ENCODE results near the gene DCAF7. TPM values are rescaled to one million over a fixed set of nuclear protein-coding genes. Genes with fewer than 3 reads are reported as not detected.

DCAF7 gene
- total and polyA plus RNA-seq, 2 of the 4 experiments (the other 2 are of a cell fraction): 40.9 to 52.8 TPM

- no peak overlapping the region for H3K4me3 ChIP-seq (ENCODE audit: insufficient read depth, low read depth, low read length)
- no peak overlapping the region for H3K27ac ChIP-seq (ENCODE audit: insufficient read depth, low read length)
- TF ChIP-seq FOS (IDR thresholded peaks at IDR 0.05; ENCODE audit: low read depth, low read length) (no peak), RFX5 (IDR thresholded peaks at IDR 0.05; ENCODE audit: low read depth, low read length) (no peak), MAZ (IDR thresholded peaks at IDR 0.05; ENCODE audit: borderline replicate concordance, low read depth, low read length) (no peak), CEBPB (IDR thresholded peaks at IDR 0.05; ENCODE audit: low read depth, low read length) (no peak), CHD1 (IDR thresholded peaks at IDR 0.05; ENCODE audit: low read depth, low read length) (no peak), RCOR1 (IDR thresholded peaks at IDR 0.05; ENCODE audit: insufficient replicate concordance, low read length) (no peak), MXI1 (IDR thresholded peaks at IDR 0.05; ENCODE audit: borderline replicate concordance, low read depth, low read length) (no peak), SMC3 (IDR thresholded peaks at IDR 0.05; ENCODE audit: low read depth, low read length) (no peak), ELK1 (IDR thresholded peaks at IDR 0.05; ENCODE audit: borderline replicate concordance, low read depth, low read length) (no peak), RAD21 (IDR thresholded peaks at IDR 0.05; ENCODE audit: low read length) (no peak), BHLHE40 (IDR thresholded peaks at IDR 0.05; ENCODE audit: low read depth, low read length) (no peak), MAFK (IDR thresholded peaks at IDR 0.05; ENCODE audit: low read depth, low read length) (no peak), USF2 (IDR thresholded peaks at IDR 0.05; ENCODE audit: low read depth, low read length) (no peak)
- no peak overlapping the region for H2BK5ac ChIP-seq (ENCODE audit: low read depth, low read length, poor library complexity, severe bottlenecking)
- no peaks in the 10 kb centered on the region for H3K4me1 ChIP-seq (ENCODE audit: control insufficient read depth, insufficient read depth, low read length)
- no peak overlapping the region for H3K14ac ChIP-seq (replicated peaks; ENCODE audit: low read depth, low read length)
- no peaks in the 10 kb centered on the region; the same call in 1 of the 2 replicates for H4K20me1 ChIP-seq (ENCODE audit: insufficient read depth, low read length)
- no peak overlapping the region for H3K18ac ChIP-seq (ENCODE audit: low read depth, low read length)
- in situ Hi-C loops (cut with MboI; ENCODE audit: low sequenced_read_pairs) (no loop called here), intact Hi-C loops (cut with micrococcal nuclease) (no loop called here), dilution Hi-C loops (cut with HindIII; ENCODE audit: low sequenced_read_pairs, unreplicated experiment) (no loop called here)
- H2AK5ac ChIP-seq (ENCODE audit: low read depth, low read length): no peak overlapping the region
- no peak for ATAC-seq (ENCODE audit: low read depth)
- H4K5ac ChIP-seq (ENCODE audit: low read depth, low read length): no peak overlapping the region
- no peak overlapping the region for H4K8ac ChIP-seq (ENCODE audit: low read depth in 2 of 2, low read length in 2 of 2)
- H3K9me1 ChIP-seq (ENCODE audit: insufficient read depth, low read length): no peaks in the 10 kb centered on the region
- no peak overlapping the region for H2BK120ac ChIP-seq (ENCODE audit: low read depth, low read length)
- no peak overlapping the region for H3K4ac ChIP-seq (ENCODE audit: low read depth, low read length)
- no TSS peak for BruUV-seq (replicated peaks)
- 76% methylated on average over 11 of the region's 26 CpGs; no CpG with 5 or more reads in 1 of the 2 experiments for WGBS, 2 experiments (ENCODE audit: extremely low coverage in 2 of 2, insufficient read length in 1 of 2)
- ChIA-PET POLR2A (ENCODE audit: unreplicated experiment) (no interaction called here), CTCF (no interaction called here)
- DNase-seq: no peak
- no peaks in the 10 kb centered on the region for H3K9me3 ChIP-seq (ENCODE audit: control insufficient read depth, insufficient read depth, low read length)
- no peak overlapping the region for H2BK20ac ChIP-seq (ENCODE audit: low read depth, low read length)
- H2AK9ac ChIP-seq (replicated peaks; ENCODE audit: low read depth, low read length, poor library complexity): peak overlapping the region; percentile 5
- H3K36me3 ChIP-seq (ENCODE audit: control insufficient read depth, insufficient read depth, low read length): no peaks in the 10 kb centered on the region
- no peaks in the 10 kb centered on the region for H3K79me1 ChIP-seq (ENCODE audit: low read depth in 1 of 2, low read length in 2 of 2)
- H3K4me2 ChIP-seq (ENCODE audit: low read depth, low read length): no peak overlapping the region
- H2AFZ ChIP-seq (replicated peaks; ENCODE audit: low read length, poor library complexity): no peak overlapping the region
- peaks cover 48% of the 10 kb centered on the region for H3K27me3 ChIP-seq (ENCODE audit: control insufficient read depth, insufficient read depth, low read length)
- H2BK15ac ChIP-seq (ENCODE audit: low read depth, low read length): no peak overlapping the region
- H3K56ac ChIP-seq (ENCODE audit: extremely low read depth, insufficient read depth, low read length): no peak overlapping the region
- H4K91ac ChIP-seq (ENCODE audit: insufficient read depth, low read depth, low read length): no peak overlapping the region
- H3K23ac ChIP-seq (ENCODE audit: low read depth, low read length): no peak overlapping the region
- H3K9ac ChIP-seq (ENCODE audit: low read depth, low read length): no peak overlapping the region
Observed at GRCh38 chr17:63529711-63530556, 20.3 kb upstream of the DCAF7 start.

Measured in IMR-90 (cell line).